Uterus (tissue), 2 donors: ENCODE results near the gene CCDC69.

Experiments used
- POLR2A ChIP-seq, 2 donors: fragments of 450-650 bp; IDR thresholded peaks; one replicate each; pipeline ENCODE4 v1.6.1; 2016; ENCODE audit warnings: antibody characterized with exemption in 2 of 2, mild to moderate bottlenecking in 1 of 2, moderate library complexity in 1 of 2
- TF ChIP-seq, protein P1 (sequence below), 4 experiments: fragments of 200-600 bp in 2 of 4; fragments of 450-650 bp in 2 of 4; sonication (generic) in 2 of 4; IDR thresholded peaks; one replicate each; pipeline ENCODE4 v1.5.1; 2016 to 2019; ENCODE audit warnings: antibody characterized with exemption in 4 of 4, mild to moderate bottlenecking in 2 of 4, moderate library complexity in 1 of 4

DNA sequence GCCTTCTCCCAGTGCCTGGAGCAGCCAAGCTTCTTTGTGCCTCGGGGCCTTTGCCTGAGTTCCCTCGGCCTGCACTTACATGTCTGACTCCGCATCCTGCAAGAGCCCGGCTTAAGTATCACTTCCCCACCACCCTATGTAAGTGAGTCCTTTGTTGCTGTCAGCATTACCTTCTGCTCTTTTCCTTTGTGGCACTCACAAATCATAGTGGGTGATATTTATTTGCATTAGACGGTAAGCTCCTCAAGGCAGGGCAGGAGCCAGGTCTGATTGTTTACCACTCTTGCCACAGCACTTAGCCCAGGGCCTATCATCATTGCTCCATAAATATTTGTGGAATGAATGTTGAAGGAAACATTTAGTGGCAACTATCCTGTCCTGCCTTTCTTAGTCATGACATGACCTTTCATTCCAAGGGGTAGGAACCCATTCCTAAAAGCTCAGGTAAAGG lies 33.9 kb upstream of the CCDC69 start:
- TF ChIP-seq, protein P1, sequence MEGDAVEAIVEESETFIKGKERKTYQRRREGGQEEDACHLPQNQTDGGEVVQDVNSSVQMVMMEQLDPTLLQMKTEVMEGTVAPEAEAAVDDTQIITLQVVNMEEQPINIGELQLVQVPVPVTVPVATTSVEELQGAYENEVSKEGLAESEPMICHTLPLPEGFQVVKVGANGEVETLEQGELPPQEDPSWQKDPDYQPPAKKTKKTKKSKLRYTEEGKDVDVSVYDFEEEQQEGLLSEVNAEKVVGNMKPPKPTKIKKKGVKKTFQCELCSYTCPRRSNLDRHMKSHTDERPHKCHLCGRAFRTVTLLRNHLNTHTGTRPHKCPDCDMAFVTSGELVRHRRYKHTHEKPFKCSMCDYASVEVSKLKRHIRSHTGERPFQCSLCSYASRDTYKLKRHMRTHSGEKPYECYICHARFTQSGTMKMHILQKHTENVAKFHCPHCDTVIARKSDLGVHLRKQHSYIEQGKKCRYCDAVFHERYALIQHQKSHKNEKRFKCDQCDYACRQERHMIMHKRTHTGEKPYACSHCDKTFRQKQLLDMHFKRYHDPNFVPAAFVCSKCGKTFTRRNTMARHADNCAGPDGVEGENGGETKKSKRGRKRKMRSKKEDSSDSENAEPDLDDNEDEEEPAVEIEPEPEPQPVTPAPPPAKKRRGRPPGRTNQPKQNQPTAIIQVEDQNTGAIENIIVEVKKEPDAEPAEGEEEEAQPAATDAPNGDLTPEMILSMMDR (IDR thresholded peaks at IDR 0.05), result no peak
- no peak for TF ChIP-seq POLR2A (IDR thresholded peaks at IDR 0.05)
